Renal pelvis (tissue), 4 donors: ENCODE results near the gene ROMO1. TPM values are rescaled to one million over a fixed set of nuclear protein-coding genes. Genes with fewer than 3 reads are reported as not detected.
A peak's percentile ranks its signal among the peaks of the same experiment; 100 is the strongest.
"Not testable (repeated sequence)": the region's sequence is repeated elsewhere in the genome, so short reads cannot be mapped to it uniquely, and the experiment has no call there.

Experiments used
- DNase-seq: peaks from one replicate; pipeline ENCODE4 v3.0.0-alpha.2; 2013
- polyA plus RNA-seq, 3 donors: library from polyadenylated mRNA; unstranded; fragments of 120-200 nt; gene quantifications; one replicate each; pipeline ENCODE4 v1.2.1, GENCODE V29; 2013; ENCODE audit not compliant: insufficient read length in 3 of 3

ROMO1 gene
- polyA plus RNA-seq, 3 donors: 76.5 to 100 (median 91.1) TPM

DNA sequence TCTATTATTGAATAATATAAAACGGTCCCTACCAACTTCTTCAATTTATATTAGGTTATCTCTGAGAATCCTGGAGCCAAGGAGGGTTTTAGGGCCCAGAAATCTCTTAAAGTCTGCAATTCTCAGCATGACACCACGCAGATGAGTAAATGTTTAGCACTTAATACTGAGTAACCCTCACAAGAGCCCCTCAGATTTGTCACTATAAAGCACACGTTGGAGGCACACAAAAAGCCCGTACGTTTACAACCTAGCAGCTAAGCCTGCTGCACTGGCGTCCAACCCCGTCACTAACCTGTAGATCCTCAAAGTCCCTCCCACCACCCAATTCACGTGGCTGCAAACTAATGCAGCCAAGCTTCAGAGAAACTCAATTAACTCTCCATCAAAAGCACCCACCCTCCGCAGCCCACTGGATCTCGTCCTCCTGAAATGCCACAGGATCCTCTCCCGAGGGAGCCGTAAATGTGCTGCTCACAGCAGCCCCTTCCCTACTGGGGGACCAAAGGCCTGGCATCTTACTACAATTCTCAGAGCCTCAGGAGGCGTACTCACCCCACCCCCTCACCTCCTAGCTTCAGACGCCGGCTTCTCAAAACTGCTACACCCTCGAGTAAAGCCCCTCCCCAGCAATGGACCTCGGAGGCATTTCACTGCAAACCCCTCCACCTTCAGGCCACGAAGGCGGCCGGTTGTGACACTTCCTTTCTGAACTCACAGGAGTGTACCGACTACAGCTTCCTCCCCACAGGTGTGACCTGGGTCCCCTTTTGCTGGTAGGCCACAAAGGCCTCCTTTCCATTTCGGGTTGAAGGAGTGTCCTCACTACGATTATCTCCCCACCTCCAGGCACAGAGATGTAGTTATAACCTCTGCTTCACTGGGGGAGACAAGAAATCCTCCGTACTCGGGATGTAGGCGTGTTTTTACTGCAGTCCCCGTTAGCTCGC lies 35.4 kb upstream of the ROMO1 start:
- peak; percentile 61 for DNase-seq

DNA sequence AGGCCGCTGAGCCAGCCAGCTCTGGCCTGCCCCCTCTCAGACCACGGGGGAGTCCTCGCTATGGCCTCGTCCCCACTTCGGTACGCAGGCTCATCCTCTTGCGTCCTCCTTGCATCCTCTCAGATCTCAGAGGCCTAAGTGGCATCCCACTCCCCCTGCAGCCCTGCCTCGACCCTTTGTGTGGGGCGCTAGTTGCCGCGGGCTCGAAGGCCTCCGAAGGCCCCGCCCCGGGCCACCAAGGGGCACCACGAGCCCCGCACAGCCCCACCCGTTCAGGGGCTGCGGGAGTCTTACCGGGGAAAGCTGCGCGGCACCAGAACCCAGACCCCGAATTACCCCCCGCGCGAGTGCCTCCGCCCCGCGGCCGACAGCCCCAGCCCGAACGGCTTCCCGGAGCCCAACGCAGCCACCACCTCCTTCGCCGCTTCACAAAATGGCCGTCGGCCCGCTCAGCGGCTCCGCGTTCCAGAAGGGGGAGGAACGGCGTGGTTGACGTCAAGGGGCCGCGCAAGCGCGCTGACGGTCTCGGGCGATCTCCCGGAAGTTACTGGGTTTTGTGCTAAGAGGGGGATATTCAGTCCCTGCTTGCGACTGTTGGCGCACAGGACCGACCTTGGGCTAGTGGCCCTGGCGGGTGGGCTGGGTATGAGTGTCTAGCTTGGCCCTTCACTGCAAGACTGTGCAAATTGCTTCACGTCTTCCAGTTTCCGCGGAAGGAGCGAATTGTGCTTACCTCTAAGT lies 34.6 kb upstream of the ROMO1 start, which contains the start of the genes CPNE1 and RBM12:
CPNE1 (minus strand) TSS at position 435 of the 741 bp plus-strand sequence. CDS start 31,977 bp downstream, outside the sequence.
RBM12 (minus strand) TSS at position 435 of the 741 bp plus-strand sequence. CDS start 9,578 bp downstream, outside the sequence.
- peak; percentile 93 for DNase-seq

DNA sequence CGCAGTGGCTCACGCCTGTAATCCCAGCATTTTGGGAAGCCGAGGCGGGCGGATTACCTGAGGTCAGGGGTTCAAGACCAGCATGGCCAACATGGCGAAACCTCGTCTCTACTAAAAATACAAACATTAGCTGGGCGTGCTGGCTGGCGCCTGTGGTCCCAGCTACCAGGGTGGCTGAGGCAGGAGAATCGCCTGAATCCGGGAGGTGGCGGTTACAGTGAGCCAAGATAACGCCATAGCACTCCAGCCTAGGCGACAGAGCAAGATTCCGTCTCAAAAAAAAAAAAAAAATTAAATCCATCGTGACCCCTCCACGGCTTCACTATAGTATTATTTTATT lies 33.3 kb upstream of the ROMO1 start:
- DNase-seq: no peak

DNA sequence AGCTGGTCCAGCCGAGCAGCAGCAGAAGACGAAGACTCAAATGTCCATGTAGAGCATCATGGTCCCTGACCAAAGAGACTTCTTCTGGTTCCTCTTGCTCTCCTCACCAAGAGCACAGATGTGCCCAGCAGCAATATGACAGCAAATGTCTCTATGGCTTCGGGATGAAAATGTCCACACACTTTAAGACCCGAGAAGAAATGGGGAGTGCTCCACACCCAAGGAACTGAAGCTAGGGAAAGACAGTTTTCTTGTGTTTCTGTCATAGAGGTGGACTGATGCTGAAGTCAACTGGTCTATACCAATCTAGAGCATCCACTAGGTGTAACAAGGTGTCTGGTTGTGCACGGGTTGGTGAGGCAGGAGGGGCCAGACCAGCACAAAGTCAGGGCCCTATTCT lies 30.0 kb upstream of the ROMO1 start:
- DNase-seq: no peak

DNA sequence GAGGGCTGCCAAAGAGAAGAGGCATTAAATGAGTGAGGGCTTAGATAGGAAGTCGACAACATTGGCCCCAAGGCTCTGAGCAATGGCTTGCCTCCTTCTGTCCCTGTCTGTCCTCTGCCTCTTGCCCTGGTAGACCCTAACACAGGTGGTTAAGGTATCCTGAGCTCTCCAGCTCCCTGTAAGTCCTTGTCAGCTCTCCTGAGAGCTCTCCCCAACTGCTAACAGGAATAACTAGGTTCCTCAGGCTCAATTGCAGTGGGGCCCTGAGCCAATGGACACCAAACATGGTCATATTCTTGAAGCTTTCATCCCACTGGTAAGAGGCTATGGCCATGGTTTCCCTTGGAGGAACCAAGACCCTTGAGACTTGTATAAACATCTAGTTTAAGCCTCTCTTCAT lies 29.5 kb upstream of the ROMO1 start:
- no peak for DNase-seq

DNA sequence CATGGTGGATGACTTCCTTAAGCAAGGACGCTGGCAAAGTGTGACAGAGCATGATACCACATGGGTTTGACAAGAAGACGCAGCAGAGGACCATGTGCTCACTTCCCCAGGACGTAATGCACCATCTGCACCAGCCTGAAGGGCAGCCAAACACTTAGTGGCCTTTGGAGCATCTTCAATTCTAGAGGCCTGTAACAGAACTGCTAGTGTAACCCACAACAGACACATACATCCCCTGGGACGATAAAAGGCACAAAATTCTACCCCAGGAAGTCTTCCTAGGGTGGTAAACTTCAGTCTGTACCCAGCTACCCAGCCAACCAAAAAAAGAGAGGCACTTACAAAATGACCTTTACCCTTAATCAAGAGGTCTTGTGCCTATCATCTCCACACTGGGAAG lies 25.3 kb upstream of the ROMO1 start:
- DNase-seq: no peak

DNA sequence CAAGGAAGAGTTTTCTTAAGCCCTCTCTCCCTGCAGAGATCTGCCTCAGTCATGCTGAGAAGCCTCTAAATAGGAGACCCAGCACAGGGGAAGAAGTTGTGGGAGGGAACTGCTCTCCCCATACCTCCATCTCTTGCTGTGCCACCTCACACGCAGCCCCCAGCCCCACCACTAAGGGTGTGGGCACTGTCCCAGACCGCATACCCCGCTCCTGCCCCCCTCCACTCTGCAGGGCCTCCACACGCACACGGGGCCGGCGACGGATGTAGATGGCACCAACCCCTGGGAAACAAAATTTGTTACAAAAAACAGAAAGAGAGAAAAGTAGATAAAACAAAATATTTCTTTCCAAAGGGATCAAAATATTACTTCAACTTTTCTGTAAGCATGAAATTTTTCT lies 24.3 kb upstream of the ROMO1 start:
- no peak for DNase-seq

DNA sequence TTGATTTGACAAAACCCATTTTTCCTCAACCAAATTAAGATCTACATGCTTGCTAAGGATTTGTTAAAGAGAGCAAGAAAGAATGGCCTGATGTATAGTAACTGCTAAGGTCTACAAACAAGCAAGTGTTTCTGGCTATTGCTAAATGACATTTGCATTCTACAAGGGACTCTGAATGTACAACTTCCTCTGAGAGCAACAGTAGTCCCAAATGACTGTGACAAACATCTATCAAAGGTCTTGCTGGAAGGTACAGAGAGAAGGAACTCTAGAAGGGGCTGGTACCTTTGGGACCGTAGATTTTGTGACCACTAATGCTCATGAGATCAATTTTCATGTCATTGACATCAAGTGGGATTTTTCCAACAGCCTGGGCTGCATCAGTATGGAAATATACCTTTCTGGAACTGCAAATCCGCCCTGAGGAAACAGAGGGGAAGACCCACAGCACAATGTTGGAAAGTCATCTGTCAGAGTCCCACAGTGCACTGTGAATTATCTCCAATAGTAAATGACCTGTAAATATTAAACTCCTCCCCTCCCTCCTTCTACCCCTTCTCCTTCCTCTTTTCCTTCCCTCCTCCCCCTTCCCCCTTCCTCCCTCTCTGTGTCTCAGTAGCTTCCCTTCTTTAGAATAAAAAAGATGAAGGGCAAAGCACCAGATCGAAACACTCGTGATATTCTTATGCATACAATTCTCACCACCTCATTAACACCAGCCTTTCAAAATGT lies 18.6 kb upstream of the ROMO1 start:
- DNase-seq: no peak

DNA sequence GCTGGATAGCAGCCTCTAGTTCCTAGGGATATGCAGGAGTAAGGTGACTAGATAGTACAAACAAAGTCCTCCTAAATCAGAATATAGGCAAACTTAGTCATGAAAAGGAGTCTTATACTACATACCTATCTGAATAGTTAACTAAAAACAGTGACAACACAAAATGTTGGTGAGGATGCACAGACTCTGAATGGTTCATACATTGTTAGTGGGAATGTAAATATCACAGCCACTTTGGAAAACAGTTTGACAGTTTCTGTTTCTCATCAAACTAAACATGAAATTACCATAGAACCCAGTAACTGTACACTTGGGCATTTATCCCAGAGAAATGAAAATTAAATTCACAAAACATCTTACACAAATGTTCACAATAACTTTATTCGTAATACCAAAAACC lies 17.2 kb upstream of the ROMO1 start:
- no peak for DNase-seq

DNA sequence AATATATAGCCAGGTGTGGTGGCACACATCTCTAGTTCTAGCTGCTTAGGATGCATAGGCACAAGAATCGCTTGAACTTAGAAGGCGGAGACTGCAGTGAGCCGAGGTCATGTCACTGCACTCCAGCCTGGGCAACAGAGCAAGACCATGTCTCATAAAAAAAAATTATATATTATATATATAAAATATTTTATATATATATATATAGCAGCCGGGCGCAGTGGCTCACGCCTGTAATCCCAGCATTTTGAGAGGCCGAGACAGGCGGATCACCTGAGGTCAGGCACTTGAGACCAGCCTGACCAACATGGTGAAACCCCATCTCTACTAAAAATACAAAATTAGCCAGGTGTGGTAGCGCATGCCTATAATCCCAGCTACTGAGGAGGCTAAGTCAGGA lies 13.8 kb upstream of the ROMO1 start:
- not testable (repeated sequence) for DNase-seq

DNA sequence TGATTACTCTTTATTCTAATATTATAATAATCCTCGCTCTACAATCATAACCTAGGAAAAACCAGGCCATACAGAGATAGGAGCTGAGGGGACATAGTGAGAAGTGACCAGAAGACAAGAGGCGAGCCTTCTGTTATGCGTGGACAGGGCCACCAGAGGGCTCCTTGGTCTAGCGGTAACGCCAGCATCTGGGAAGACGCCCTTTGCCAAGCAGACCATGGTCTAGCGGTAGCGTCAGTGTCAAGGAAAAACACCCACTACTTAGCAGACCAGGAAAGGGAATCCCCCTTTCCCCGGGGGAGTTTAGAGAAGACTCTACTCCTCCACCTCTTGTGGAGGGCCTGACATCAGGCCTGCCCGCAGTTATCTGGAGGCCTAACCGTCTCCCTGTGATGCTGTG lies 12.3 kb upstream of the ROMO1 start:
- not testable (repeated sequence) for DNase-seq

DNA sequence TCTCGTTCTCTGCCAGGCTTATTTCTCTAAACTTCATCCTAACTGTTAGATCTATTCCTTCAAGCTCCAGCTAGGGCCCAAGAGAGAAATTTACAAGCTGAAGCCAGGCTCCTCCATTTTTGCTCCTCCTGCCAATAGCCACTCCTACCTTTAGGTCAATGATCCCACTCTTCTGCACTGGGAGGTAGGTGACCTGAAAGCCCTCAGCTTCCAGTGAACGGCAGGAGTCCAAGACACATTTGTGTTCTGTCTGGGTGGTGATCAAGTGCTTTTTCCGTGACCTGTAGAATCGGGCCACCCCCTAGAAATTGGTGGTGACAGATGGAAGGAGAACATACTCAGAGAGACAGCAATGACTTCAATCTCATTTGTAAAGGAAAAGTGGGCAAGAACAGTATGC lies 8.9 kb upstream of the ROMO1 start:
- DNase-seq: no peak

DNA sequence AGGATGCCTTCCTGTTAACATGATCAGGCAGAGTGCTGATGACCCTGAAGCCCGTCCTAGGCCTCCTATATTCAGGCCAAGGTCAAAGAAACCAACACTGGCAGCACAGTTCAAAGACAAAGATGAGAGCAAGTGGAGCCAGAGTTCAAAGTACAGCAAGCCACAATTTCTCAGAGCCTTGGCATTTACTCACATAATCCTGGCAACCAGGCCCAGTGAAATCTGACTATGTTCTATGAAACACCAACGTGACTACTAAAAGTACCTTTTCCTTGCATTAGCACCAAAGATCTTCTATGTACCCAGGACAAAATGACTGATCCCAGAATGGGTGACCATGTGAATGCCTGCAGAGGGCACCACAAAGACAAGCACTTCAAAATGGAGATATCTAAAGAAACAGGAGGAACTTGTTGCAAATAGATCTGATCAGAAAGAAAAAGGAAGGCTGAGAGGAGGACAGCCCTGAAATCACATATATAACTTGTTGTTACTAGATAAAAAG lies 3.9 kb upstream of the ROMO1 start:
- DNase-seq: no peak

DNA sequence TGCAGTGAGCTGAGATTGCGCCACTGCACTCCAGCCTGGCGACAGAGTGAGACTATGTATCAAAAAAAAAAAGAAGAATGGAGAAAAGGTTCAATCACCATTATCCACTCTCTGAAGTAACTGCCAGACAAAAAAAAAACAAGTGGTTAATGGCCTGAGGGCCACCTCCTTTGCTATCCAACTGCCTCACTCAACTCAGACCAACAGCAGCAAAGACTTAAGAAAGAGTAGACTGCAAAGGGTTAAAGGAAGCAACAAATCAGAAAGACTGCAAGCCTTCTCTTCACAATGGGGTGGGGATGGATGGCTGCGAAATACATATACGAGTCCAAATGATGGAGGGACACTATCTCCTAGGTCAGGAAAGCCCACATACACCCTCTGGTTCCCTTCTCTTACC lies 3.2 kb upstream of the ROMO1 start:
- no peak for DNase-seq

DNA sequence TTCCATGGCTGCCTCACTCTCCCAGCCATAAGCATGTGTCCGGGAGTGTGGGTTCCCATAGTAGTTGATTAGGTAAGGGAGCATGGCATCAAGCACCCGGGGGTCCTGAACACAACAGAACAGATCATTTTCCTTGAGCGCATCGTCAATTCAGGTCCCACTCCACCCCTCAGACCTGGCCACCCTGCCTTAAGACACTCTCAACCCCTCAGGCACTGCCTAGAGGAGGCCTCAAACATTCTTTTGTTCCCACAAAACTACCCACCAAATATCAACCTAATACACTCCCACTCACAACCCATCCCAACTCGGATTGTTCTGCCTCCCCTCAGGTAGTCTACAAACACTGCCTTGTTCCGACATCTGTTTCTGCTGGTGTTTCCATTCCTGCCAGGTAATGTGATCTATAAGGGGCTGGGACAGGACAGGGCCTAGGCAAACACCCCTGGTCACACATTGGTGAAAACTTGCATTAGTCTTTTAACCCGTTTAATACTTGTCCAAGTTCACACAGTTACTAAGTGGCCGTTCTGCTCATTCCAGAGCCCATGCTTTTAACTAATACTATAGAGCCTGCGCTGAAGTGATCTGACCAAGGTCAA lies 1.4 kb upstream of the ROMO1 start:
- DNase-seq: no peak

DNA sequence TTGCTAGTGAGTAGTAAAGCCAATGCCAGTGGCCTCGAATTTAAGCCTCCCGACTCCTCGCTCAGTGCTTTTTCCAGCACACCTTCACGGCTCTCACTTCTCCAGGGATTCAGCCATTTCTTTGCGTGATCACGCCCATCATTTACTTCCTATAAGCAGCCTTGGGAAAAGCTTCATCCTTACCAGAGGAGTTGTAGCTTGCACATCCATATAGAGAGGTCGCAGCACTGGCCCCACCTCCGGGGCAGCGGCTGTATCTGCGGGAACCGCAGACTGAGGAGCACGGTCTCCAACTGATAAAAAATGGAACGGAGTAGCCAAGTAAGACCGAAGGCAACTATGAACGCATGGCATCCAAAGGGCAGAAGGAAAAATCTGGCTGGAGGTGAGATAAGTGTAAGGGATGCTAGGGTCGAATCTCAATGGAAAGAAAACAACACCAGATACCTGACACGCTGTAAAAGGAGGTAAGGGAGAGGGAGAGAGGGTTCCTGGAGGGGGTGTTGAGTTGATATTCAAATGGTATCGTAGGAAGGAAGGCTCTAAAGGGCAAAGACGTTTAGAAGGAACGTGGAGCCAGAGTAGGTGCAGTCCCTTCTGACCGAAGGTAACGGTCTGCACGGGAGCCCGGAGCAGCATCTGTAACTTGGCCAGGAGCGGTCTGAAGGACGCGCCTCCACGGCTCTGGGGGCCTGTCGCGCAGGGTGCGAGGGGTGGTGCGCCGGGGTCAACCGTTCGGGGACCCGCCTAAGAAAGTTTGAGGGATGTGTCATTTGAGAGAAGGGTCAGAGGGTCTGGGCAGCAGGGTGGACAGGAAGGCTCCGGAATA lies 693 bp upstream of the ROMO1 start:
- no peak for DNase-seq

DNA sequence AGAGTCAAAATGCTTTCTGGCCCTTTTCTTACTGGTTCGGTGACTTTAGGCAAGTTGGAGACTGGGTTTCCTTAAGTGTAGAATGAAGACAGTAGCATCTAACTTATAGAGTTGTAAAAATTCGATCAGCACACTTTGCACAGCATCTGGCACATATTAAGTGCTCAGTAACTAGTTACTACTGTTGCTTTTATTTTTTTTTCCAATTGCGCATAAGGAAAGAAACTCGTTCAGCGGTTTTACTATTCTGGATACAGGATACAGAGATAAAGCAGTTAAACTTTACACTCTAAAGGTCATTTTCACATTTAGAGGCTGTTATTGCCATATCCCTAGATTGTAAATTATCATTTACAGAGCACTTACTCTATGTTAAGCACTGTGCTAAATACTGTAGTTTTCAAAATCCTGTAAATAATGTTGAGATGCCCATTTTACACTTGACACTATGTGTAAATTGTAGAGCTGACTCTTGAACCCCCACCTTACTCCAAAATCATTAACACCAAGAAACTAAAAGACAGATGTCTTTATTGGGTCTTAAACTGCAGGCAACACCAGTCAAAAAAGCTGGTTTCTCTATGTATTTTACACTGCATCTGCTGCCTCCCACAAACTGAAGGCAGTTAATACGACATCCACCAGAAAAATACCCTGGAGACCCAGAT lies 886 bp downstream of the ROMO1 start:
- DNase-seq: no peak

DNA sequence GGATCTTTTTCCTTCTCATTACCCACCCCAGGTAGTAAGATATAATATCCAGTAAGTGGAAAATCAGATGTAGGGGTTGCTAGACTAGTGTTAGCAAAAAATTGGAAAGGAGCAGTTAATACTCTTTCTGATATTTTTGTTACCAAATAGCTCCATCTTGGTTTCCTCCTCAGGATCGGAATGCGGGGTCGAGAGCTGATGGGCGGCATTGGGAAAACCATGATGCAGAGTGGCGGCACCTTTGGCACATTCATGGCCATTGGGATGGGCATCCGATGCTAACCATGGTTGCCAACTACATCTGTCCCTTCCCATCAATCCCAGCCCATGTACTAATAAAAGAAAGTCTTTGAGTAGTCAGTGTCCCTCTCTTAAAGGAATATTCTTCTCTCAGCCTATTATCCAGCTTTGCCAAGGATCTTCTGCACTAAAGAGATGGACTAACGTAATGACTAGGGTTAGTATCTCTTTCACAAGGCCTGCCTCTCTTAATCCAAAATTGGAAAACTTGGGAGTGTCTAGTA lies 1.5 kb downstream of the ROMO1 start:
- DNase-seq: no peak

DNA sequence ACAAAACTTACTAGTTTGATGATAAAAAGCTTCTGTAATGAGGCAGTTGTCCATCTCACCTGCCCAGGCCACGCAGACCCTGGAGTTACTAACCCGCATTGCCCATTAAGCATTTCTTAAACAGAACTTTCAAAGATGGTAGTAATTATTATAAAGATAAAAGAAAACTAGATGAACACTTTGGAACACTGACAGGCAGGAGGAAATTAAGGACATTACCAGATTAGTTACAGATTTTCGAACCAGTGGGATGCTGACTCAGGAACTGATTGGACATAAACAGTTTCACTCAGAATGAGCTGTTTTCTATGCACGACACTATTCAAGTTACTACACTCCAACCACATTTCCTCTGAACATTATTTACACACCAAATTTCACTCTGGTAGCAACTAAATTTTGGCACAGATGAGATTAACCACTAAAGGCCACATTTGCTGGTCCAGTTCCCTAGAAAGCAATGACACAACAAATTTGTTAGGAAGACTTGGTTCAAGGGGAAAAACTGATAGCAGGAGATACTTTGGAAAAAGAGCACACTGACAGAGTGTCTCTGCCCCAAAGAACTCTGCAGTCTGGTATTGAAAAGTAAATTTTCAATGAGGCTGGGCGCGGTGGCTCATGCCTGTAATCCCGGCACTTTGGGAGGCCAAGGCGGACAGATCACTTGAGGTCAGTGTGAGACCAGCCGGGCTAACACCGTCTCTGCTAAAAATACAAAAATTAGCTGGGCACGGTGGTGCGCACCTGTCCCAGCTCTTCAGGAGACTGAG lies 3.0 kb downstream of the ROMO1 start:
- DNase-seq: no peak
